HepG2 (cell line): ENCODE data around the gene CNN3. TPM values are rescaled to one million over a fixed set of nuclear protein-coding genes. Genes with fewer than 3 reads are reported as not detected.

Source experiments
- ATAC-seq: fragments of 200-7000 bp; cut with Tn5 transposase; 3 replicates; pipeline ENCODE4 v1.9.1; 2020; ENCODE audit warnings: mild to moderate bottlenecking, moderate library complexity
- BruUV-seq: library from RNA; stranded (reverse); fragments of 400-500 nt; replicated peaks from 2 replicates; lab custom pipeline; 2021; lab: Mats Ljungman, UMichigan
- CTCF ChIA-PET: fragments of 300-600 bp; formaldehyde crosslinking; extraction: SDS; loops from one replicate; lab custom pipeline; 2021; ENCODE audit warnings: low total read pairs, inconsistent platforms, low intra/inter-chr PET ratio; lab: Yijun Ruan, JAX
- POLR2A ChIA-PET: fragments of 350-600 bp; sonication (Branson Sonifier 250); formaldehyde crosslinking; loops from one replicate; lab custom pipeline; 2020; ENCODE audit warnings: antibody characterized with exemption, inconsistent platforms; lab: Yijun Ruan, JAX
- DNase-seq: peaks from one replicate; pipeline ENCODE4 v3.0.0-alpha.2; 2015; ENCODE audit warnings: low spot score
- FAIRE-seq: peaks from 3 replicates; lab custom pipeline; 2011; peaks lifted over from hg19 to GRCh38; lab: Jason Lieb, UNC
- H2AFZ ChIP-seq: one replicate; pipeline ENCODE4 v1.6.1; 2011; ENCODE audit warnings: low read length, inconsistent platforms
- H3K27ac ChIP-seq: fragments of 300-600 bp; 3 replicates; pipeline ENCODE4 v1.8.0; 2011; ENCODE audit warnings: mixed run types, mild to moderate bottlenecking, mixed read lengths, low read length, inconsistent platforms; ENCODE audit not compliant: insufficient read depth; ENCODE audit errors: extremely low read length
- H3K27me3 ChIP-seq, 2 experiments: fragments of 200-600 bp in 1 of 2; 2 replicates in 1 of 2; 3 replicates in 1 of 2; pipeline versions ENCODE4 v1.6.0 to v1.8.0; 2011; ENCODE audit warnings: low read length in 2 of 2, mild to moderate bottlenecking in 2 of 2, moderate library complexity in 2 of 2, inconsistent platforms in 1 of 2; ENCODE audit not compliant: insufficient read depth in 2 of 2, control insufficient read depth in 1 of 2
- H3K36me3 ChIP-seq, 2 experiments: fragments of 200-600 bp in 1 of 2; replicated peaks in 1 of 2; 2 replicates in 1 of 2; 3 replicates in 1 of 2; pipeline versions ENCODE4 v1.5.1 to v1.8.0; 2011; ENCODE audit warnings: low read length in 2 of 2, inconsistent platforms in 1 of 2; ENCODE audit not compliant: insufficient read depth in 2 of 2, control insufficient read depth in 1 of 2
- H3K4me1 ChIP-seq: 2 replicates; pipeline ENCODE4 v1.5.1; 2012; ENCODE audit warnings: low read length, inconsistent platforms; ENCODE audit not compliant: insufficient read depth
- H3K4me2 ChIP-seq: 2 replicates; pipeline ENCODE4 v1.6.0; 2011; ENCODE audit warnings: low read depth, low read length, inconsistent platforms
- H3K4me3 ChIP-seq, 3 experiments: fragments of 200-600 bp in 1 of 3; sonication (generic), shearing (Covaris generic) in 1 of 3; replicated peaks in 1 of 3; 2 replicates each; pipeline ENCODE4 v1.5.1; 2011 to 2016; ENCODE audit warnings: low read length in 3 of 3, inconsistent platforms in 2 of 3, low read depth in 2 of 3, mild to moderate bottlenecking in 2 of 3, control low read depth in 1 of 3, mixed read lengths in 1 of 3; ENCODE audit not compliant: insufficient read depth in 1 of 3
- H3K79me2 ChIP-seq: one replicate; pipeline ENCODE4 v1.6.1; 2011; ENCODE audit warnings: low read length, inconsistent platforms; ENCODE audit not compliant: insufficient read depth
- H3K9ac ChIP-seq: 2 replicates; pipeline ENCODE4 v1.6.0; 2011; ENCODE audit warnings: mild to moderate bottlenecking, low read depth, low read length, inconsistent platforms; ENCODE audit not compliant: insufficient read depth
- H3K9me3 ChIP-seq: 2 replicates; pipeline ENCODE4 v1.5.1; 2012; ENCODE audit warnings: mild to moderate bottlenecking, low read length
- H4K20me1 ChIP-seq: 2 replicates; pipeline ENCODE4 v1.6.0; 2011; ENCODE audit warnings: inconsistent platforms, mild to moderate bottlenecking, low read length, moderate library complexity; ENCODE audit not compliant: insufficient read depth
- CHCHD3 ChIP-seq: sonication (generic); formaldehyde crosslinking; IDR thresholded peaks from 2 replicates; pipeline ENCODE4 v1.8.0; 2022; ENCODE audit warnings: mild to moderate bottlenecking, missing genetic modification reagents, moderate library complexity
- ELF4 ChIP-seq: sonication (generic); formaldehyde crosslinking; IDR thresholded peaks from 2 replicates; pipeline ENCODE4 v1.5.0; 2020; ENCODE audit warnings: missing genetic modification reagents, mild to moderate bottlenecking, moderate library complexity, borderline replicate concordance
- NR2F1 ChIP-seq, 2 experiments: fragments of 450-650 bp in 1 of 2; formaldehyde crosslinking in 1 of 2; IDR thresholded peaks; 2 replicates each; pipeline versions ENCODE4 v1.5.0 to v1.6.1; 2016 to 2020; ENCODE audit warnings: mild to moderate bottlenecking in 1 of 2, missing compliant biosample characterization in 1 of 2, missing genetic modification reagents in 1 of 2, moderate library complexity in 1 of 2
- TGIF2 ChIP-seq: IDR thresholded peaks from 2 replicates; pipeline ENCODE4 v1.6.1; 2016; ENCODE audit warnings: control low read depth, missing compliant biosample characterization
- ZBTB3 ChIP-seq: sonication (generic); formaldehyde crosslinking; IDR thresholded peaks from 2 replicates; pipeline ENCODE4 v1.4.0; 2020; ENCODE audit warnings: low read depth, mild to moderate bottlenecking, moderate library complexity, missing genetic modification reagents, borderline replicate concordance
- ZNF562 ChIP-seq: sonication (generic); formaldehyde crosslinking; IDR thresholded peaks from 2 replicates; pipeline ENCODE4 v1.8.0; 2022; ENCODE audit warnings: missing genetic modification reagents, borderline replicate concordance
- ZNF598 ChIP-seq: sonication (generic); formaldehyde crosslinking; IDR thresholded peaks from 2 replicates; pipeline ENCODE4 v1.5.1; 2020; ENCODE audit warnings: mild to moderate bottlenecking, missing genetic modification reagents, borderline replicate concordance
- ZNF713 ChIP-seq: sonication (generic); formaldehyde crosslinking; IDR thresholded peaks from 2 replicates; pipeline ENCODE4 v1.4.0; 2020; ENCODE audit warnings: mild to moderate bottlenecking, missing genetic modification reagents
- ZNF746 ChIP-seq: sonication (generic); formaldehyde crosslinking; IDR thresholded peaks from 2 replicates; pipeline ENCODE4 v1.8.0; 2022; ENCODE audit warnings: mild to moderate bottlenecking, missing genetic modification reagents
- ZSCAN30 ChIP-seq: sonication (generic); formaldehyde crosslinking; IDR thresholded peaks from 2 replicates; pipeline ENCODE4 v1.5.0; 2020; ENCODE audit warnings: mild to moderate bottlenecking, missing genetic modification reagents
- WGBS: methylation state at CpG from one replicate; pipeline ENCODE4 v1.1.6; 2017; ENCODE audit warnings: low lambda C conversion rate; 5-methylcytosine and 5-hydroxymethylcytosine counted together
- in situ Hi-C: cut with HindIII; loops from 2 replicates; pipeline ENCODE4 v1.10.0; 2017; ENCODE audit warnings: low pct_unique_long_range_greater_than_20kb; ENCODE audit not compliant: extremely low pct_ligation_motif_present
- intact Hi-C: fragments of 100-400 bp; cut with micrococcal nuclease; formaldehyde crosslinking; loops from one replicate; pipeline ENCODE4 v1.10.0; 2022; ENCODE audit not compliant: unreplicated experiment
- polyA plus RNA-seq, 8 experiments: library from polyadenylated mRNA; depleted of rRNA in 3 of 8; stranded (reverse) in 7 of 8; unstranded in 1 of 8; fragments of >200 nt; fragmentation: Illumina TruSeq in 4 of 8; extraction: Trizol in 4 of 8; gene quantifications; 2 replicates each; pipeline versions ENCODE4 v1.2.1 to v1.2.3, GENCODE V29; 2011 to 2016; ENCODE audit warnings: low read depth in 4 of 8, missing spikeins in 1 of 8, mixed read lengths in 1 of 8; ENCODE audit not compliant: insufficient read depth in 1 of 8
- total RNA-seq, 5 experiments: library from RNA; depleted of rRNA; stranded (reverse); fragments of >200 nt; fragmentation: Illumina TruSeq; extraction: Trizol; gene quantifications; 2 replicates each; pipeline ENCODE4 v1.2.3, GENCODE V29; 2016; ENCODE audit warnings: low read depth in 1 of 5
- TF ChIP-seq, protein P1 (sequence below): sonication (generic); formaldehyde crosslinking; IDR thresholded peaks from 2 replicates; pipeline ENCODE4 v1.4.0; 2020; ENCODE audit warnings: missing genetic modification reagents, borderline replicate concordance
- TF ChIP-seq, protein P2 (sequence below): sonication (generic); formaldehyde crosslinking; IDR thresholded peaks from 2 replicates; pipeline ENCODE4 v1.5.0; 2020; ENCODE audit warnings: missing genetic modification reagents
- TF ChIP-seq, protein P3 (sequence below): fragments of 450-650 bp; IDR thresholded peaks from 2 replicates; pipeline ENCODE4 v1.6.1; 2016

The CNN3 gene
- total and polyA plus RNA-seq, 2 of the 13 experiments (the other 11 are each of a cell fraction or from before 2014, with no cell fraction given), result 113 to 223 TPM

DNA sequence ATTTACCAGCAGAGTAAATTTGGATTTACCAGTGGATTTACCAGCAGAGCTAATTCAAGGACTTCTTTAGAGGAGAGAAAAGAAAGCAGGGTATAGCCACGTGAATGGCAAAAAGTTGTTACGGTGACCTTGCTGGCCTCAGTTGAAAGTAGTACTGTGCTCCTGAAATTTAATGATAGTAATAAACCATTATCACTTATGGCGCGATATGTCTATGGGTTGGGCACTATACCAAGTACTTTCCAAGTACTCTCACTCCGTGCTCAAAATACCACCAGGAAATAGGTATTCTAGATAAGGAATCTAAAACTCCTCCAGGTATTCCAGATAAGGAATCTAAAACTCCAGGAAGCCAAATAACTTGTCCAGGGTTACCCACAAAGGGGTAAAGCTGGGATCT is 70.9 kb downstream of the CNN3 start (continued):
- no peak for TF ChIP-seq ELF4
- TF ChIP-seq NR2F1 (CRISPR knock-in tag; IDR thresholded peaks at IDR 0.05), result no peak
- TF ChIP-seq, protein P1, sequence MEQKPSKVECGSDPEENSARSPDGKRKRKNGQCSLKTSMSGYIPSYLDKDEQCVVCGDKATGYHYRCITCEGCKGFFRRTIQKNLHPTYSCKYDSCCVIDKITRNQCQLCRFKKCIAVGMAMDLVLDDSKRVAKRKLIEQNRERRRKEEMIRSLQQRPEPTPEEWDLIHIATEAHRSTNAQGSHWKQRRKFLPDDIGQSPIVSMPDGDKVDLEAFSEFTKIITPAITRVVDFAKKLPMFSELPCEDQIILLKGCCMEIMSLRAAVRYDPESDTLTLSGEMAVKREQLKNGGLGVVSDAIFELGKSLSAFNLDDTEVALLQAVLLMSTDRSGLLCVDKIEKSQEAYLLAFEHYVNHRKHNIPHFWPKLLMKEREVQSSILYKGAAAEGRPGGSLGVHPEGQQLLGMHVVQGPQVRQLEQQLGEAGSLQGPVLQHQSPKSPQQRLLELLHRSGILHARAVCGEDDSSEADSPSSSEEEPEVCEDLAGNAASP (CRISPR knock-in tag), result no peak
- TF ChIP-seq ZBTB3 (CRISPR knock-in tag), result no peak
- TF ChIP-seq TGIF2 (CRISPR knock-in tag), result no peak
- TF ChIP-seq, protein P2, sequence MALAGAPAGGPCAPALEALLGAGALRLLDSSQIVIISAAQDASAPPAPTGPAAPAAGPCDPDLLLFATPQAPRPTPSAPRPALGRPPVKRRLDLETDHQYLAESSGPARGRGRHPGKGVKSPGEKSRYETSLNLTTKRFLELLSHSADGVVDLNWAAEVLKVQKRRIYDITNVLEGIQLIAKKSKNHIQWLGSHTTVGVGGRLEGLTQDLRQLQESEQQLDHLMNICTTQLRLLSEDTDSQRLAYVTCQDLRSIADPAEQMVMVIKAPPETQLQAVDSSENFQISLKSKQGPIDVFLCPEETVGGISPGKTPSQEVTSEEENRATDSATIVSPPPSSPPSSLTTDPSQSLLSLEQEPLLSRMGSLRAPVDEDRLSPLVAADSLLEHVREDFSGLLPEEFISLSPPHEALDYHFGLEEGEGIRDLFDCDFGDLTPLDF (CRISPR knock-in tag), result no peak
- no peak for TF ChIP-seq ZNF598 (CRISPR knock-in tag)
- TF ChIP-seq ZNF713 (CRISPR knock-in tag), result no peak
- TF ChIP-seq ZNF562 (CRISPR knock-in tag), result no peak

DNA sequence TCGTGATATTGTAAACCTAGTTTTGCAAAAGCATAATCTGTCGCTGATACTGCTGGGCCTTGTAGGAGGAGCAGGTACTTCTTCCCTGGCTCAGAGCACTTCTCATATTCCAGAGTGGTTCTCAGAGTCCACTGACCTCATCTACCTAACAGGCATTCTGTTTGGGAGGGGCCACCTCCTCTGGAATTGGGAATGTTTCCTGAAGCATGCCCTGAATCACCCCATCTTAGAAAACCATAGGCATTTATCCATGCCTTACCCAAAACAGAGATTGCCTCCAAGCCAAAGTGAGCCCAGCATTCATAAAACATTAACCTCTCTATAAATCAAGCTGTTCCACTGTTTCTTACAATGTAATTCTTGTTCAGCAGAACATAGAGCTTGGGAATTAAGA is 71.6 kb downstream of the CNN3 start:
- intact Hi-C loops (loop anchor here (2.0 kb wide), 1 partner anchor 379 kb away; the partner anchor contains the start of gene RWDD3), in situ Hi-C loops (loop anchor here (25.0 kb wide), 1 partner anchor 382 kb away; the partner anchor contains the start of gene RWDD3)
- H3K4me1 ChIP-seq, result peaks cover 15% of the 10 kb centered on the region
- H3K9me3 ChIP-seq, result no peaks in the 10 kb centered on the region
- 0 out of 5 replicates have a peak, but pooled peaks cover 0 to 3% of the 10 kb centered on the region in 2 experiments for H3K36me3 ChIP-seq
- no peak overlapping the region for H3K4me3 ChIP-seq
- H4K20me1 ChIP-seq, result no peaks in the 10 kb centered on the region
- no peaks in the 10 kb centered on the region for H3K79me2 ChIP-seq
- 91% methylated on average over 2 of the region's 2 CpGs for WGBS
- no peak overlapping the region for H3K4me2 ChIP-seq
- no peak overlapping the region for H3K27ac ChIP-seq
- H2AFZ ChIP-seq, result no peak overlapping the region
- ATAC-seq (no peak), FAIRE-seq (no peak), DNase-seq (no peak)
- ChIA-PET CTCF (interaction anchor here (4.9 kb wide), 1 partner anchor 186 kb away, joined by 120 read pairs; no protein-coding TSS in a partner anchor), POLR2A (no interaction called here)
- no peak overlapping the region for H3K9ac ChIP-seq
- TF ChIP-seq ZNF746 (CRISPR knock-in tag) (no peak), ZSCAN30 (CRISPR knock-in tag) (no peak), CHCHD3 (CRISPR knock-in tag) (no peak)
- TF ChIP-seq, protein P3, sequence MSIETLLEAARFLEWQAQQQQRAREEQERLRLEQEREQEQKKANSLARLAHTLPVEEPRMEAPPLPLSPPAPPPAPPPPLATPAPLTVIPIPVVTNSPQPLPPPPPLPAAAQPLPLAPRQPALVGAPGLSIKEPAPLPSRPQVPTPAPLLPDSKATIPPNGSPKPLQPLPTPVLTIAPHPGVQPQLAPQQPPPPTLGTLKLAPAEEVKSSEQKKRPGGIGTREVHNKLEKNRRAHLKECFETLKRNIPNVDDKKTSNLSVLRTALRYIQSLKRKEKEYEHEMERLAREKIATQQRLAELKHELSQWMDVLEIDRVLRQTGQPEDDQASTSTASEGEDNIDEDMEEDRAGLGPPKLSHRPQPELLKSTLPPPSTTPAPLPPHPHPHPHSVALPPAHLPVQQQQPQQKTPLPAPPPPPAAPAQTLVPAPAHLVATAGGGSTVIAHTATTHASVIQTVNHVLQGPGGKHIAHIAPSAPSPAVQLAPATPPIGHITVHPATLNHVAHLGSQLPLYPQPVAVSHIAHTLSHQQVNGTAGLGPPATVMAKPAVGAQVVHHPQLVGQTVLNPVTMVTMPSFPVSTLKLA, result no peak
- no peaks in the 10 kb centered on the region for H3K27me3 ChIP-seq
- no TSS peak for BruUV-seq
